K562 (cell line): ENCODE results near the gene HAPLN2. TPM values are rescaled to one million over a fixed set of nuclear protein-coding genes. Genes with fewer than 3 reads are reported as not detected.

Experiments used
- ATF3 ChIP-seq, 2 experiments: fragments of 450-650 bp in 1 of 2; sonication (generic) in 1 of 2; formaldehyde crosslinking in 1 of 2; IDR thresholded peaks in 1 of 2; conservative IDR thresholded peaks in 1 of 2; 2 replicates each; pipeline versions ENCODE4 v1.6.1 to v1.8.1; 2016 to 2023; ENCODE audit warnings: mild to moderate bottlenecking in 2 of 2, moderate library complexity in 2 of 2, inconsistent platforms in 1 of 2, missing genetic modification reagents in 1 of 2
- FOXK2 ChIP-seq, 2 experiments: fragments of 450-650 bp; IDR thresholded peaks in 1 of 2; conservative IDR thresholded peaks in 1 of 2; 2 replicates each; pipeline ENCODE4 v1.6.1; 2016; ENCODE audit warnings: low read depth in 2 of 2, mild to moderate bottlenecking in 1 of 2
- KDM4B ChIP-seq, 2 experiments: fragments of 450-650 bp in 1 of 2; sonication (generic) in 1 of 2; IDR thresholded peaks; 2 replicates each; pipeline ENCODE4 v1.6.1; 2016 to 2017; ENCODE audit warnings: borderline replicate concordance in 2 of 2, antibody characterized with exemption in 1 of 2, low read depth in 1 of 2, mild to moderate bottlenecking in 1 of 2
- KLF1 ChIP-seq: fragments of 450-650 bp; IDR thresholded peaks from 2 replicates; pipeline ENCODE4 v1.6.1; 2016; ENCODE audit warnings: missing genetic modification characterization, missing compliant biosample characterization
- MAFF ChIP-seq: IDR thresholded peaks from 2 replicates; pipeline ENCODE4 v1.6.1; 2012; ENCODE audit warnings: low read length, improper control_type of control experiment
- PHF21A ChIP-seq: fragments of 450-650 bp; IDR thresholded peaks from 2 replicates; pipeline ENCODE4 v1.6.1; 2017; ENCODE audit warnings: low read depth, borderline replicate concordance
- RAD21 ChIP-seq, 2 experiments: fragments of 250-450 bp in 1 of 2; fragments of 450-650 bp in 1 of 2; sonication (Bioruptor Pico) in 1 of 2; formaldehyde crosslinking in 1 of 2; IDR thresholded peaks in 1 of 2; conservative IDR thresholded peaks in 1 of 2; 2 replicates each; pipeline versions ENCODE4 v1.4.0 to v1.8.0; 2020 to 2022; ENCODE audit warnings: mild to moderate bottlenecking in 2 of 2, moderate library complexity in 1 of 2
- RCOR1 ChIP-seq, 2 experiments: IDR thresholded peaks; 2 replicates each; pipeline ENCODE4 v1.6.1; 2012; ENCODE audit warnings: low read depth in 2 of 2, low read length in 2 of 2, borderline replicate concordance in 1 of 2, improper control_type of control experiment in 1 of 2
- SMARCA4 ChIP-seq: fragments of 450-650 bp; IDR thresholded peaks from 2 replicates; pipeline ENCODE4 v1.6.1; 2016
- SREBF1 ChIP-seq: fragments of 150-350 bp; IDR thresholded peaks from 2 replicates; pipeline ENCODE4 v1.6.1; 2014; ENCODE audit warnings: antibody characterized with exemption, low read depth, low read length, borderline replicate concordance
- TAL1 ChIP-seq: fragments of 450-650 bp; IDR thresholded peaks from 2 replicates; pipeline ENCODE4 v1.6.1; 2016; ENCODE audit warnings: mild to moderate bottlenecking
- TEAD4 ChIP-seq, 2 experiments: sonication (generic) in 1 of 2; formaldehyde crosslinking in 1 of 2; IDR thresholded peaks; 2 replicates each; pipeline versions ENCODE4 v1.6.1 to v1.8.0; 2012 to 2022; ENCODE audit warnings: borderline replicate concordance in 1 of 2, inconsistent platforms in 1 of 2, low read length in 1 of 2, mild to moderate bottlenecking in 1 of 2, missing genetic modification reagents in 1 of 2
- TRIM24 ChIP-seq, 2 experiments: fragments of 450-650 bp; IDR thresholded peaks; 2 replicates each; pipeline ENCODE4 v1.6.1; 2016
- ZNF146 ChIP-seq: IDR thresholded peaks from one replicate; pipeline ENCODE4 v1.6.1; 2018; ENCODE audit warnings: missing compliant biosample characterization; ENCODE audit not compliant: unreplicated experiment
- ZNF253 ChIP-seq: fragments of 250-450 bp; sonication (Bioruptor Pico); conservative IDR thresholded peaks from 2 replicates; pipeline ENCODE4 v1.6.1; 2021; ENCODE audit warnings: mild to moderate bottlenecking
- polyA plus RNA-seq, 8 experiments: library from polyadenylated mRNA; depleted of rRNA in 4 of 8; stranded (reverse) in 5 of 8; unstranded in 3 of 8; fragments of >200 nt; fragmentation: Nextera tagmentation in 2 of 8; fragmentation: Illumina TruSeq in 1 of 8; extraction: Ambion mirVana in 2 of 8; extraction: Trizol in 1 of 8; gene quantifications; 2 replicates each; pipeline versions ENCODE4 v1.2.1 to v1.2.3, GENCODE V29; 2011 to 2014; ENCODE audit warnings: inconsistent platforms in 1 of 8, missing spikeins in 1 of 8
- total RNA-seq, 7 experiments: library from RNA; depleted of rRNA in 6 of 7; stranded (reverse); fragments of >200 nt in 6 of 7; fragmentation: Illumina TruSeq in 2 of 7; extraction: Trizol in 2 of 7; gene quantifications; 2 replicates each; pipeline versions ENCODE4 v1.2.1 to v1.2.3, GENCODE V29; 2011 to 2021; ENCODE audit warnings: low replicate concordance in 1 of 7
- TF ChIP-seq, protein P1 (sequence below), 2 experiments: fragments of 450-650 bp; conservative IDR thresholded peaks; 2 replicates each; pipeline ENCODE4 v1.6.1; 2017; ENCODE audit warnings: mild to moderate bottlenecking in 2 of 2, moderate library complexity in 2 of 2
- TF ChIP-seq, protein P2 (sequence below): fragments of 250-450 bp; sonication (Bioruptor Pico); IDR thresholded peaks from 2 replicates; pipeline ENCODE4 v1.5.0; 2021; ENCODE audit warnings: mild to moderate bottlenecking, borderline replicate concordance
- TF ChIP-seq, protein P3 (sequence below): fragments of 450-650 bp; formaldehyde crosslinking; IDR thresholded peaks from 2 replicates; pipeline ENCODE4 v1.4.0; 2022; ENCODE audit warnings: missing genetic modification characterization

HAPLN2 gene
- total and polyA plus RNA-seq, 9 of the 15 experiments (the other 6 are each of a cell fraction or from before 2014, with no cell fraction given) = 0.14 to 5.2 (median 3.8) TPM; not detected in 4

- 0 out of 2 replicates have a peak, but pooled peaks have one; percentile 3 for TF ChIP-seq TAL1
- no peak for TF ChIP-seq SREBF1
- no peak for TF ChIP-seq ZNF253 (CRISPR knock-in tag)
- no peak for TF ChIP-seq TRIM24 (IDR thresholded peaks at IDR 0.05)
- no peak for TF ChIP-seq MAFF
- TF ChIP-seq FOXK2 (conservative IDR thresholded peaks at IDR 0.05 in 1 of 2, IDR thresholded peaks at IDR 0.05 in 1 of 2; ENCODE audit: low read depth in 2 of 2) = peak; percentile 37 to 61; a peak in 2 of 4 replicates
- TF ChIP-seq, protein P1, sequence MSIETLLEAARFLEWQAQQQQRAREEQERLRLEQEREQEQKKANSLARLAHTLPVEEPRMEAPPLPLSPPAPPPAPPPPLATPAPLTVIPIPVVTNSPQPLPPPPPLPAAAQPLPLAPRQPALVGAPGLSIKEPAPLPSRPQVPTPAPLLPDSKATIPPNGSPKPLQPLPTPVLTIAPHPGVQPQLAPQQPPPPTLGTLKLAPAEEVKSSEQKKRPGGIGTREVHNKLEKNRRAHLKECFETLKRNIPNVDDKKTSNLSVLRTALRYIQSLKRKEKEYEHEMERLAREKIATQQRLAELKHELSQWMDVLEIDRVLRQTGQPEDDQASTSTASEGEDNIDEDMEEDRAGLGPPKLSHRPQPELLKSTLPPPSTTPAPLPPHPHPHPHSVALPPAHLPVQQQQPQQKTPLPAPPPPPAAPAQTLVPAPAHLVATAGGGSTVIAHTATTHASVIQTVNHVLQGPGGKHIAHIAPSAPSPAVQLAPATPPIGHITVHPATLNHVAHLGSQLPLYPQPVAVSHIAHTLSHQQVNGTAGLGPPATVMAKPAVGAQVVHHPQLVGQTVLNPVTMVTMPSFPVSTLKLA (conservative IDR thresholded peaks at IDR 0.05) = 0 out of 4 replicates have a peak, but pooled peaks of 1 of the 2 experiments have one; percentile 28
- TF ChIP-seq, protein P2, sequence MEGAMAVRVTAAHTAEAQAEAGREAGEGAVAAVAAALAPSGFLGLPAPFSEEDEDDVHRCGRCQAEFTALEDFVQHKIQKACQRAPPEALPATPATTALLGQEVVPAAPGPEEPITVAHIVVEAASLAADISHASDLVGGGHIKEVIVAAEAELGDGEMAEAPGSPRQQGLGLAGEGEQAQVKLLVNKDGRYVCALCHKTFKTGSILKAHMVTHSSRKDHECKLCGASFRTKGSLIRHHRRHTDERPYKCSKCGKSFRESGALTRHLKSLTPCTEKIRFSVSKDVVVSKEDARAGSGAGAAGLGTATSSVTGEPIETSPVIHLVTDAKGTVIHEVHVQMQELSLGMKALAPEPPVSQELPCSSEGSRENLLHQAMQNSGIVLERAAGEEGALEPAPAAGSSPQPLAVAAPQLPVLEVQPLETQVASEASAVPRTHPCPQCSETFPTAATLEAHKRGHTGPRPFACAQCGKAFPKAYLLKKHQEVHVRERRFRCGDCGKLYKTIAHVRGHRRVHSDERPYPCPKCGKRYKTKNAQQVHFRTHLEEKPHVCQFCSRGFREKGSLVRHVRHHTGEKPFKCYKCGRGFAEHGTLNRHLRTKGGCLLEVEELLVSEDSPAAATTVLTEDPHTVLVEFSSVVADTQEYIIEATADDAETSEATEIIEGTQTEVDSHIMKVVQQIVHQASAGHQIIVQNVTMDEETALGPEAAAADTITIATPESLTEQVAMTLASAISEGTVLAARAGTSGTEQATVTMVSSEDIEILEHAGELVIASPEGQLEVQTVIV (CRISPR knock-in tag) = no peak
- 0 out of 2 replicates have a peak, but pooled peaks have one; percentile 36 for TF ChIP-seq SMARCA4
- TF ChIP-seq, protein P3, sequence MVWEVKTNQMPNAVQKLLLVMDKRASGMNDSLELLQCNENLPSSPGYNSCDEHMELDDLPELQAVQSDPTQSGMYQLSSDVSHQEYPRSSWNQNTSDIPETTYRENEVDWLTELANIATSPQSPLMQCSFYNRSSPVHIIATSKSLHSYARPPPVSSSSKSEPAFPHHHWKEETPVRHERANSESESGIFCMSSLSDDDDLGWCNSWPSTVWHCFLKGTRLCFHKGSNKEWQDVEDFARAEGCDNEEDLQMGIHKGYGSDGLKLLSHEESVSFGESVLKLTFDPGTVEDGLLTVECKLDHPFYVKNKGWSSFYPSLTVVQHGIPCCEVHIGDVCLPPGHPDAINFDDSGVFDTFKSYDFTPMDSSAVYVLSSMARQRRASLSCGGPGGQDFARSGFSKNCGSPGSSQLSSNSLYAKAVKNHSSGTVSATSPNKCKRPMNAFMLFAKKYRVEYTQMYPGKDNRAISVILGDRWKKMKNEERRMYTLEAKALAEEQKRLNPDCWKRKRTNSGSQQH = no peak
- 0 out of 2 replicates have a peak, but pooled peaks have one; percentile 9 for TF ChIP-seq TEAD4 (IDR thresholded peaks at IDR 0.05; ENCODE audit: low read length)
- no peak for TF ChIP-seq TEAD4 (CRISPR knock-in tag; IDR thresholded peaks at IDR 0.05; ENCODE audit: borderline replicate concordance)
- TF ChIP-seq ATF3 (IDR thresholded peaks at IDR 0.05) = peak; percentile 49
- no peak for TF ChIP-seq ATF3 (CRISPR knock-in tag; conservative IDR thresholded peaks at IDR 0.05)
- no peak for TF ChIP-seq KLF1 (tag)
- peak; percentile 87 for TF ChIP-seq PHF21A
- TF ChIP-seq RAD21 (CRISPR knock-in tag; conservative IDR thresholded peaks at IDR 0.05 in 1 of 2, IDR thresholded peaks at IDR 0.05 in 1 of 2) = peak; percentile 70 to 87
- TF ChIP-seq KDM4B (IDR thresholded peaks at IDR 0.05; ENCODE audit: borderline replicate concordance in 2 of 2, low read depth in 1 of 2) = no peak
- TF ChIP-seq ZNF146 (CRISPR knock-in tag) = no peak
- peak in 1 of 2 experiments; percentile 65; a peak in 1 of 4 replicates for TF ChIP-seq RCOR1 (IDR thresholded peaks at IDR 0.05; ENCODE audit: borderline replicate concordance in 1 of 2, low read depth in 2 of 2, low read length in 2 of 2)
These were observed 11.1 kb upstream of the HAPLN2 start (continued) for GRCh38 chr1:156608036-156608674.
